ENCODE results near the gene CTNNA3. TPM values are rescaled to one million over a fixed set of nuclear protein-coding genes. Genes with fewer than 3 reads are reported as not detected.
"Not testable (repeated sequence)": the region's sequence is repeated elsewhere in the genome, so short reads cannot be mapped to it uniquely, and the experiment has no call there.

The CTNNA3 gene
- total and polyA plus RNA-seq, 4 donors, result under 0.01 to 39.8 (median 0.09) TPM

- peak; percentile 20 to 68 (median 59) for DNase-seq
These were observed 1327.8 kb downstream of the CTNNA3 start for GRCh38 chr10:66368146-66368545.

GRCh38 chr10:66366163-66366562 lies 1329.8 kb downstream of the CTNNA3 start:
- Histone ChIP-seq H3K9ac (ENCODE audit: insufficient read depth in 1 of 2, low read length in 2 of 2) (no peak overlapping the region), H3K4me1 (ENCODE audit: control insufficient read depth in 5 of 5, insufficient read depth in 5 of 5, low read length in 5 of 5) (peaks cover 0 to 10% (median 0%) of the 10 kb centered on the region in 5 donors), H3K36me3 (ENCODE audit: control insufficient read depth in 4 of 4, insufficient read depth in 4 of 4, low read length in 4 of 4) (no peaks in the 10 kb centered on the region), H3K9me3 (ENCODE audit: control insufficient read depth in 4 of 4, insufficient read depth in 3 of 4, low read length in 3 of 4) (no peaks in the 10 kb centered on the region), H3K27ac (ENCODE audit: low read depth in 1 of 2, low read length in 1 of 2) (no peak overlapping the region), H3K4me3 (no peak overlapping the region), H3K27me3 (ENCODE audit: control insufficient read depth in 3 of 3, insufficient read depth in 3 of 3, low read length in 2 of 3) (no peaks in the 10 kb centered on the region)
- no peak for ATAC-seq (ENCODE audit: insufficient read depth, low FRiP score)
- TF ChIP-seq CTCF (IDR thresholded peaks at IDR 0.05; ENCODE audit: control extremely low read depth, extremely low read depth), result no peak
- WGBS, 2 donors, result 53 to 62% methylated on average over 3 of the region's 3 CpGs
- DNase-seq, result no peak

More at GRCh38 chr10:66368146-66368545, 1327.8 kb downstream of the CTNNA3 start:
- TF ChIP-seq CTCF (IDR thresholded peaks at IDR 0.05; ENCODE audit: control extremely low read depth, extremely low read depth), result no peak
- Histone ChIP-seq H3K36me3 (ENCODE audit: control insufficient read depth in 4 of 4, insufficient read depth in 4 of 4, low read length in 4 of 4) (no peaks in the 10 kb centered on the region), H3K9ac (ENCODE audit: insufficient read depth in 1 of 2, low read length in 2 of 2) (no peak overlapping the region), H3K9me3 (ENCODE audit: control insufficient read depth in 4 of 4, insufficient read depth in 3 of 4, low read length in 3 of 4) (no peaks in the 10 kb centered on the region), H3K27me3 (ENCODE audit: control insufficient read depth in 3 of 3, insufficient read depth in 3 of 3, low read length in 2 of 3) (no peaks in the 10 kb centered on the region), H3K4me1 (ENCODE audit: control insufficient read depth in 5 of 5, insufficient read depth in 5 of 5, low read length in 5 of 5) (peaks cover 0 to 10% (median 0%) of the 10 kb centered on the region in 5 donors), H3K4me3 (no peak overlapping the region), H3K27ac (ENCODE audit: low read depth in 1 of 2, low read length in 1 of 2) (no peak overlapping the region)
- ATAC-seq (ENCODE audit: insufficient read depth, low FRiP score), result no peak
- WGBS, 2 donors, result 72 to 86% methylated on average over 2 of the region's 2 CpGs

DNA sequence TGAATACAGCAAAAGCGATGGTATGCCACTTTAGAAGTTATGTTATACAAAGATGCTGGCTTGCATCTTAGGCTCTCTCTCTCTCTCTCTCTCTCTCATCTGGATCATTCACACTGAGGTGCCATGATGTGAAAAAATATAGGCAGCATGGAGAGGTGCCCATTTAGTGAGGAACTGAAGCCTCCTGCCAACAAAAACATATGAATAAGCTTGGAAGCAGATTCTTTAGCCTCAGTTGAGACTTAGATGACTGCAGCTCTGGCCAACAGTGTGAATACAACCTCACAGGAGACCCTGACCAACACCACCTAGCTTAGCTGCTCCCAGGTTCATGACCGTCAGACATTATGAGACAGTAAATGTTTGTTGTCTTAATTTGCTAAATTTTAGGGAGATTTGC lies 1330.3 kb downstream of the CTNNA3 start:
- H3K27ac ChIP-seq (ENCODE audit: low read depth in 1 of 2, low read length in 1 of 2), result no peak overlapping the region
- peaks cover 0 to 10% (median 0%) of the 10 kb centered on the region in 5 donors for H3K4me1 ChIP-seq (ENCODE audit: control insufficient read depth in 5 of 5, insufficient read depth in 5 of 5, low read length in 5 of 5)
- no peaks in the 10 kb centered on the region for H3K36me3 ChIP-seq (ENCODE audit: control insufficient read depth in 4 of 4, insufficient read depth in 4 of 4, low read length in 4 of 4)
- no peak for DNase-seq
- H3K9me3 ChIP-seq (ENCODE audit: control insufficient read depth in 4 of 4, insufficient read depth in 3 of 4, low read length in 3 of 4), result no peaks in the 10 kb centered on the region
- 47 to 74% methylated on average over 2 of the region's 2 CpGs for WGBS, 2 donors
- no peak for TF ChIP-seq CTCF (IDR thresholded peaks at IDR 0.05; ENCODE audit: control extremely low read depth, extremely low read depth)
- H3K4me3 ChIP-seq, result no peak overlapping the region
- H3K9ac ChIP-seq (ENCODE audit: insufficient read depth in 1 of 2, low read length in 2 of 2), result no peak overlapping the region
- ATAC-seq (ENCODE audit: insufficient read depth, low FRiP score), result no peak
- no peaks in the 10 kb centered on the region for H3K27me3 ChIP-seq (ENCODE audit: control insufficient read depth in 3 of 3, insufficient read depth in 3 of 3, low read length in 2 of 3)

- DNase-seq (no peak), ATAC-seq (ENCODE audit: insufficient read depth, low FRiP score) (no peak)
- Histone ChIP-seq H3K4me1 (ENCODE audit: control insufficient read depth in 5 of 5, insufficient read depth in 5 of 5, low read length in 5 of 5) (no peaks in the 10 kb centered on the region), H3K27ac (ENCODE audit: low read depth in 1 of 2, low read length in 1 of 2) (no peak overlapping the region), H3K4me3 (no peak overlapping the region), H3K27me3 (ENCODE audit: control insufficient read depth in 3 of 3, insufficient read depth in 3 of 3, low read length in 2 of 3) (no peaks in the 10 kb centered on the region), H3K9me3 (ENCODE audit: control insufficient read depth in 4 of 4, insufficient read depth in 3 of 4, low read length in 3 of 4) (no peaks in the 10 kb centered on the region), H3K9ac (ENCODE audit: insufficient read depth in 1 of 2, low read length in 2 of 2) (no peak overlapping the region), H3K36me3 (ENCODE audit: control insufficient read depth in 4 of 4, insufficient read depth in 4 of 4, low read length in 4 of 4) (no peaks in the 10 kb centered on the region)
- WGBS, 2 donors, result 89 to 91% methylated on average over 3 of the region's 3 CpGs
- TF ChIP-seq CTCF (IDR thresholded peaks at IDR 0.05; ENCODE audit: control extremely low read depth, extremely low read depth), result no peak
These were observed 1333.5 kb downstream of the CTNNA3 start for GRCh38 chr10:66362522-66362921.

GRCh38 chr10:66353822-66354221 lies 1342.2 kb downstream of the CTNNA3 start:
- H3K9ac ChIP-seq (ENCODE audit: insufficient read depth in 1 of 2, low read length in 2 of 2); H3K27me3 ChIP-seq (ENCODE audit: control insufficient read depth in 3 of 3, insufficient read depth in 3 of 3, low read length in 2 of 3); H3K36me3 ChIP-seq (ENCODE audit: control insufficient read depth in 4 of 4, insufficient read depth in 4 of 4, low read length in 4 of 4); DNase-seq; H3K4me3 ChIP-seq; H3K27ac ChIP-seq (ENCODE audit: low read depth in 1 of 2, low read length in 1 of 2); H3K4me1 ChIP-seq (ENCODE audit: control insufficient read depth in 5 of 5, insufficient read depth in 5 of 5, low read length in 5 of 5); ATAC-seq (ENCODE audit: insufficient read depth, low FRiP score); H3K9me3 ChIP-seq (ENCODE audit: control insufficient read depth in 4 of 4, insufficient read depth in 3 of 4, low read length in 3 of 4): not testable (repeated sequence)
- 92 to 93% methylated on average over 12 of the region's 12 CpGs for WGBS, 2 donors
